ENCODE measurements around the gene SHF.

DNA sequence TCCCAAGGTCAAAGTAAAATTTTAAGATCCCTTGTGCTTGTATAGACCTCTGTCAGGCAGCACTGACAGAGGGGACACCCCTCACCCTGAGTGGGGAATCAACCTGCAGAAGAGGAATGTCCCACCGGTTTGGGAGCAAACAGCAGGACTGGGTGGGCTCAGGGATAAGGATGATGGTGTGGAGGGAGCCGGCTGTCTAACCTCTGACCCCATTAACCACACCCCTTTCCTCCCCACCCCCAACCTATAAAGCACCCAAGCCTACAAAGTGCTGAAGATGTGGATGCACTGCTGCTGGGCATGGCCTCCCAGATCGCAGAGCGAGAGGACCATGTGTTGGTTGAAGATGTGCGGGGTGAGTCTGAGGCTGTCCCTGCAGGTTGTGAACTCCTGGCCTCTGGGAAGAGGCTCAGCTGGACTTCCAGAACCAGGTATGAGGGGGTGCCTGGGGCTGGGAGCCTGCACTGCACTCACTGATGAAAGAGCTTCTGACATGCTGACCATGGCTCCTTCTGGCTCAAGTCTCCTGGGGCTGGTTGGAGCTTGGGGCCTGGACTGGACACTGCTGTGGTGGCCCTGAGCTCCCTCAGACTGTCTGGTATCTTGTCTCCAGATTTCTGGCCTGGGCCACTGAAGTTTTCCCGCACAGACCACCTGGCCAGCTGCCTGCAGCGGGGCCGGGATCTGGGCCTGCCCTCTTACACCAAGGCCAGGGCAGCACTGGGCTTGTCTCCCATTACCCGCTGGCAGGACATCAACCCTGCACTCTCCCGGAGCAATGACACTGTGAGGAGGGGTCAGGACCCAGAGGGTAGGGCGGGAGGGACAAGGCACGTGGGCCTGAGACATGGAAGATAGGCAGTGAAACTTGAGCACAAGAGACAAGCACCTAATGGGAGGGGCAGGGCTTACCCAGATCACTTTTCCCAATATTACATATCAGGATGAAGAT is 48.7 kb downstream of the SHF start:
- TF ChIP-seq, protein P1, sequence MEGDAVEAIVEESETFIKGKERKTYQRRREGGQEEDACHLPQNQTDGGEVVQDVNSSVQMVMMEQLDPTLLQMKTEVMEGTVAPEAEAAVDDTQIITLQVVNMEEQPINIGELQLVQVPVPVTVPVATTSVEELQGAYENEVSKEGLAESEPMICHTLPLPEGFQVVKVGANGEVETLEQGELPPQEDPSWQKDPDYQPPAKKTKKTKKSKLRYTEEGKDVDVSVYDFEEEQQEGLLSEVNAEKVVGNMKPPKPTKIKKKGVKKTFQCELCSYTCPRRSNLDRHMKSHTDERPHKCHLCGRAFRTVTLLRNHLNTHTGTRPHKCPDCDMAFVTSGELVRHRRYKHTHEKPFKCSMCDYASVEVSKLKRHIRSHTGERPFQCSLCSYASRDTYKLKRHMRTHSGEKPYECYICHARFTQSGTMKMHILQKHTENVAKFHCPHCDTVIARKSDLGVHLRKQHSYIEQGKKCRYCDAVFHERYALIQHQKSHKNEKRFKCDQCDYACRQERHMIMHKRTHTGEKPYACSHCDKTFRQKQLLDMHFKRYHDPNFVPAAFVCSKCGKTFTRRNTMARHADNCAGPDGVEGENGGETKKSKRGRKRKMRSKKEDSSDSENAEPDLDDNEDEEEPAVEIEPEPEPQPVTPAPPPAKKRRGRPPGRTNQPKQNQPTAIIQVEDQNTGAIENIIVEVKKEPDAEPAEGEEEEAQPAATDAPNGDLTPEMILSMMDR (conservative IDR thresholded peaks at IDR 0.05; ENCODE audit: low read length), result no peak
- TF ChIP-seq EZH2phosphoT487 (IDR thresholded peaks at IDR 0.05; ENCODE audit: borderline replicate concordance), result no peak

Data from Loucy (cell line).